ENCODE measurements around the gene SLC6A19. TPM values are rescaled to one million over a fixed set of nuclear protein-coding genes. Genes with fewer than 3 reads are reported as not detected.

Gene SLC6A19
- total and polyA plus RNA-seq, 9 of the 15 experiments (the other 6 are each of a cell fraction or from before 2014, with no cell fraction given): 0.03 to 1.6 (median 0.59) TPM

- TF ChIP-seq NR0B1 (IDR thresholded peaks at IDR 0.05; ENCODE audit: partially characterized antibody) (no peak), SUPT5H (IDR thresholded peaks at IDR 0.05) (no peak), TEAD1 (CRISPR knock-in tag; IDR thresholded peaks at IDR 0.05) (peak; percentile 90 to 94), HDAC6 (IDR thresholded peaks at IDR 0.05; ENCODE audit: low read depth, low read length) (no peak), HNRNPL (IDR thresholded peaks at IDR 0.05; ENCODE audit: low read depth, low read length) (peak; percentile 66), E2F3 (CRISPR knock-in tag; IDR thresholded peaks at IDR 0.05) (peak; percentile 56; the same call in 1 of the 2 replicates), E2F6 (IDR thresholded peaks at IDR 0.05; ENCODE audit: borderline replicate concordance in 1 of 2, extremely low read depth in 1 of 2, insufficient read depth in 1 of 2, insufficient read length in 1 of 2, low read depth in 1 of 2, low read length in 1 of 2, poor library complexity in 1 of 2, severe bottlenecking in 1 of 2) (peak; percentile 15 to 21), ZNF766 (CRISPR knock-in tag; conservative IDR thresholded peaks at IDR 0.05) (peak; percentile 71; the same call in 1 of the 2 replicates), RNF2 (IDR thresholded peaks at IDR 0.05) (peak; percentile 99), ZBTB43 (CRISPR knock-in tag; IDR thresholded peaks at IDR 0.05) (no peak), ZNF280A (IDR thresholded peaks at IDR 0.05; ENCODE audit: low read depth, partially characterized antibody) (no peak), RBM14 (IDR thresholded peaks at IDR 0.05; ENCODE audit: borderline replicate concordance, insufficient read depth, low read depth, low read length) (no peak), NCOA6 (IDR thresholded peaks at IDR 0.05) (no peak), ZNF232 (CRISPR knock-in tag; IDR thresholded peaks at IDR 0.05) (no peak), CEBPG (CRISPR knock-in tag; IDR thresholded peaks at IDR 0.05) (no peak), CEBPG (tag; conservative IDR thresholded peaks at IDR 0.05 in 1 of 2, IDR thresholded peaks at IDR 0.05 in 1 of 2) (no peak), SMAD1 (IDR thresholded peaks at IDR 0.05; ENCODE audit: low read depth, low read length, partially characterized antibody) (peak; percentile 82), TCF3 (CRISPR knock-in tag; IDR thresholded peaks at IDR 0.05) (peak; percentile 98), HDAC2 (IDR thresholded peaks at IDR 0.05) (peak; percentile 93), THAP7 (CRISPR knock-in tag; IDR thresholded peaks at IDR 0.05) (0 out of 2 replicates have a peak, but pooled peaks have one; percentile 46), POLR2AphosphoS5 (IDR thresholded peaks at IDR 0.05; ENCODE audit: control insufficient read depth, insufficient read depth, low read depth, low read length) (peak; percentile 88)
These were observed 15.6 kb upstream of the SLC6A19 start (continued) for GRCh38 chr5:1185629-1186350.

Measured in K562 (cell line).